HL-60/S4 treated with phorbol 12-myristate 13-acetate at 8.2 ng/mL for 4 days and 3 days (cell line): ENCODE measurements around the gene CSF3R.

ENCODE experiments used
- in situ Hi-C: fragments of 300-500 bp; cut with MboI; formaldehyde crosslinking; loops from 2 replicates; pipeline ENCODE4 v1.15.0; 2022; ENCODE audit warnings: low sequenced_read_pairs

Gene CSF3R

DNA sequence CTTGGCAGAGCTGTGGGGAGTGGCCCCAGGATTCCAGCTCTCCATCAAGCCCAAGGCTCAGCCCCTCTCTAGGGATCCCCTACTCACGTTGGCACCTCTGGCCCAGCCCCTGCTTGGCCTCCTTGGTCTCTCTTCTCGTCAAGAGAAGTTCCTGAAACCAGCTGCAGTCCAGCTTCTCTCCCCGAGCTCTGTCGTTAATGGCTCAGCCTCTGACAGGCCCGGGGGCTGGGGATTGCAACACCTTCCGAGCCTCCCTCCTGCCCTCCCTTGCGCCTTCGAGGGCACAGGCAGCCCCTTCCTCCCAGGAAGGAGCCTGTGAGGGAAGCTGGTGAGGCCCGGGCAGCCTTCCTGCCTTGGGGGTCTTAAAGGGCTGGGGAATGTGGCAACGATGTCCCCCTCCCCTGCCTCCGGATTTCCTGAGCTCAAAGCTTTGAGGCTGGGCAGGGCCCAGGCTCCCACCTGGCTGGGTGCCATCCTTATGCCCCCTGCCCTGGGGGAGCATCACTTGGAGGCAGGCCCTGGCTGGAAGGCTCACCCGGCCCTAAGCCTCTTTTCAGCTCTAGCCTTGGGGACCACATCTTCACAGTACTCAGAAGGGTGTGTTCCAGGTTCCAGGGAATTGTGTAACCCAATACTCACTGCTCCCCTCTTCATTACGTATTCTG lies at the start of gene CSF3R:
Gene CSF3R (minus strand): TSS at position 190 of the 665 bp plus-strand sequence. CDS start 3,417 bp downstream, outside the sequence.
- in situ Hi-C loops: no loop called here

DNA sequence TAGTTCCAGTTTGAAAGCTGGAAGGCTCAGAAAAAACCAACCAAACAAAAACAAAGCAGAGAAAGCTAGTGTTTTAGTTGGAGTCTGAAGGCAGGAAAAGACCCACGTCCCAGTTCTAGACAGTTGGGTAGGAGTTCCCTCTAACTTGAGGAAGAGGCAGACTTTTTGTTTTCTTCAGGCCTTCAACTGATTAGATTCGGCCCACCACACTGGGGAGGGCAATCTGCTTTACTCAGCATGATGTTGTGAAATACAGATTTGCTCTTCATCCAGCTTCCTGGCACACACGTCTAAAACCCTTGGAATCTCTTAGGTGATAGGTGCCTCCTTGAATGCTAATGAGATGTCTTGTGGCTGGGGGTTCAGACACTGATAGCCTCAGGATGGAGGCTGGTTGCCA lies 49.1 kb upstream of the CSF3R start:
- in situ Hi-C loops: no loop called here

DNA sequence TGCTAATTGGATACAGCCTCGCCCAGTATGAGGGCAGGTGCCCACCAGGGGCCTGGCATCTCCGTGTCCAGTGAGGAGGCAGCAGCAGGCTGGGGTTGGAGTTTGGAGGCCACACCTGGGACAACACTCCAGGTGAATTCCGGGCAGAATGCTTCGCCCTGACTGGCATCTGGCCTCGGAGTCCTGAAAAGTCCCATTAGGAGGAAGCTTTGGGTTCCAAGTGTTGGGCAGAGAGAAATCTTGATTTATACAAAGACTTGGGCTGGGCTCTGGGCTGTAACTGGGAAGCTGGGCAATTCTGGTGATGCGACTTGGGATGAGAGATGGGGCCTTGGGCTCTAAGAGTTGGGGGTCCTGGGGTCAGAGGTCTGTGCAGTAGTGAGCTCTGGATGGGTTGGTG lies 48.1 kb upstream of the CSF3R start:
- in situ Hi-C loops: no loop called here

DNA sequence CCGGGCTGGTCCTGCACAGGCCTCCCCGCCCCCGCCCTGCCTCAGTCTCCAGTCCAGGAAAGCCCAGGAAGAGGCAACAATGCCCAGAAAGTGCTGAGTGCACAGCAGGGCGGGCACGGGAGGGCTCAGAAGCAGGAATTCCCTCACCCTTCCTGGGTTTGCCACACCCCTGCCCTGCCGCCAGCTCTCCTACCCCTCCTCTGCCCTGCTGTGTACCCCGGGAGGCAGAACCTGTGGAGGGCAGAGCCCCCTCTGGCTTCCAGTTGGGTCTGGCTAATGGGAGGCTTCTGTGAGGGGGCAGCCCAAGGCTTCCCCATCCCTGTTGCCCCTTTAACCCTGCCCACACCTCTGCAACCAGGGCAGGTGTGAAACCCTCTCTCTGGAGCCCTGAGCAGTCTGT lies 47.5 kb upstream of the CSF3R start:
- in situ Hi-C loops: no loop called here

DNA sequence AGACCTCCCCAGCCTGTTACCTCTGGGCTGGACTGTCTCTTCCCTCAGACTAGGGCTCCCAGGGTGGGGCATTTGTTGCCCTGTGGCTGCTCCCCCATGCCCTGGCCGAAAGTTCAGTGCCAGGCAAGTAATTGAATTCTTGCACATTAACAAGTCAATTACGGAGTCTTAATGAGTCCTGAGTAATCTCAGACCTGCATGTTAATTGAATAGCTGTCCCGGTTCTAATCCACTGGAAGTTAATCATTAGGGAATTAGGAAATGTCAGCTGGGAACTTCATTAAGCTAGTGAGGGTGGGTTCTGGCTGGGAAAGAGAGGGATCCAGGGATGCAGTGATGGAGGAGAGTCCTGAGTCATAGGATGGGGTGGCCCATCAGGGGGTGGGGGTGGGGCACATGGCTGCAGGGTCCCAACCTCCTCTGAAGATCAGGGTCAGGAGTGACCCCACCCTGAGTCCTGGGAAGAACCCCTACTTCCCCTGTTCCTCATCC lies 47.1 kb upstream of the CSF3R start:
- in situ Hi-C loops: no loop called here

DNA sequence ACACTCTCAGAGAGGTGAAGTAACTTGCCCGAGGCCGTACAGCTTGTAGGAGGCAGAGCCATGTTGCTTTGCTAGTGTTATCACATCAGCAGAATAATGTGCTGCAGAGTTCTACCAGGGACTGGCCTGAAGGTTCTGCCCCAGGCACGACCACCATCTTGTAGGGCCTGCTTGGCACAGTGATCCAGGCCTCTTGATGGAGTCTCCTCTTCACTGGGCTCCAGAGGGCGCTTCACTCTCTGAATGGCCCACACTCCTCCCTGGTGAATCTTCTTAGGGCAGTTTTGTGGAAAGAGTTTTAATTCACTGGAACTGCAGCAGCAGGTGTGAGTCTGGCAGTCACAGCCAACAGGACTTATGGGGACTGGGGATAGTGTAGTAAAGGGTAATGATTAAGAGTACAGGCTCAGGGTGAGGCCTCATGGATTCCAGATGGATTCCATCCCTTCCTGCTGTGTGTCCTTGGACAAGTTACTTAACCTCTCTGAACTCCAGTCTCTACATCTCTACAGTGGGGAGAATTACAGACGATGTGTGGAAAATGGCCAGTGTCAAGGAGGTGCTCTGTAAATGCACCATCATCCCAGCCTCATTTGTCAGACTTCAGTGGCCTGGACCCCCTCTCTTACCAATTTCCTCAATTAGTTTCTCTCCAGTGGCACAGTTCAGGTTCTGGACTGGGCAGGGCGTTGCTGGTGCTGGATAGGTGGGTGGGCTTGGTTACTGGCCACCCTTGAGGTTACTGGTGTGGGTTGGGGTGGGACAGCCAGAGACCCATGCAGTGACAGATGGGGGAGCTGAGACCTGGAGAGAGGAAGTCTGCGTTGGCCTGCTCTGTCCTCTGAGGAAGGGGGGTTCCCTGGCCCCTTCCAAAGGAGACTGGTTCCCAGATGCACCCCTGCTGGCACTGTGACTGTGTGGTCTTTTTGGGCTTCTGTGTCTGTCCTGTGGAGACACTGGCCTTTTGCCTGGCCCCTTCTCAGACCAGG lies 45.9 kb upstream of the CSF3R start:
- in situ Hi-C loops: no loop called here

DNA sequence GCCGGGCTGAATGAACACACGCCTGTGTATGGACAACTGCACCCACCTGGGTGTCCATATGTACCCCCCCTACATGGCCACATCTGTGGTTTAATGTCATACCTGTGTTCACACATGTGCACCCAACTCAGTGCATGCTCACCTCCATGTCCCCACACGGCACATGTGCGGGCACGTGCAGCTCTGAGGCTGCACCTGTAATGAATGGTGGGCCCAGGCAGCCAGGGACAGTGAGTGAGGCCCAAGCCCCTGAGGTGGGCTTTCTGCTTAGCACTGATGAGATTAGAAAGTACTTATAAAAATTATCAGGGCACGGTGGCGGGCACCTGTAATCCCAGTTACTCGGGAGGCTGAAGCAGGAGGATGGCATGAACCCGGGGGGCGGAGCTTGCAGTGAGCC lies 42.5 kb upstream of the CSF3R start:
- in situ Hi-C loops: no loop called here

DNA sequence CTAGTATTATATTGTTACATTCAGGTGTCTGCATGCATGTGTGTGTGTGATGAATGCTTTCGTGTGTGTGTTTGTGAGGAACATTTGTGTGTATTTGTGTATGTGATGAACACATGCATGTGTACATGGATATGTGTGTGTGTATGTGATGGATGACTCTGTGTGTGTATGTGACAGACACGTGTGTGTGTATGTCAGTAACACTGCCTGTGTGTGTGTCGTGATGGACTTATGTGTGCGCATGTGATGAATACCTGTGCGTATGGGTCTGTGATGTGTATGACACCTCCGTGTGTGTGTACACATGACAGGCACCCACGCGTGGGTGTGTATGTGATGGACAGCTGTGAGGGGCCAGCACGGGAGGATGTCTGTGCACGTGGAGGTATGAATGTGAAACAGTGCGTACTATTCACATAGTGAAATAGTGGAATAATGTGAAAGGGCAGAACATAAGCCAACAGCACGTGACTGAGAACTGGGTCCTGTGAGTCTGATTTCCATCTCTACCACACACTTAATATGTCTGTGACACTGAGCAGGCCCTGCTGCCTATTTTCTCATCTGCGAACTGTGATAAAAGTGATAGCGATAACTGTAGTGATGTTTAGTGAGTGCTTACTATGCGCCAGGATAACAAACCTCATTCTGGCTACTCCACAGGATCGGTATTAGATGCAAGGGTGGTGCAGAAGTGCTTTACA lies 41.8 kb upstream of the CSF3R start:
- in situ Hi-C loops: no loop called here

DNA sequence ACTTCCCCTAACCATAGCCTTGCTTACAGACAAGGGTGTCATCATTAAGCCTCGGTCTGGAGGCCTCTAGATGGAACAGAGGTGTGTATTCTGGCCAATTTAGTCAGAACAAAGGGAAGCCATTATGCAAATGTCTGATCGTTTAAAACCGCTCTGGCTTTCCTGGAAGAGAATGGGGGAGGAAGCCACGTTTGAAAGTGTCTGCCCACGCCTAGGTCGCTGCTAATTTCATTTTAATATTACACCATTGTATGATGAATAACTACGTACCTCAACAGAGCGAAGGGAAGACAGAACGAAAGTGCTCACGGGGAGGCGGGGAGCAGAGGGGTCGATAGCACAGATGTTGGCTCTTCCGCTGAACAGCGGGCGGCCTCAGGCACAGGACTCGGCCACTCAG lies 41.1 kb upstream of the CSF3R start:
- in situ Hi-C loops: no loop called here

DNA sequence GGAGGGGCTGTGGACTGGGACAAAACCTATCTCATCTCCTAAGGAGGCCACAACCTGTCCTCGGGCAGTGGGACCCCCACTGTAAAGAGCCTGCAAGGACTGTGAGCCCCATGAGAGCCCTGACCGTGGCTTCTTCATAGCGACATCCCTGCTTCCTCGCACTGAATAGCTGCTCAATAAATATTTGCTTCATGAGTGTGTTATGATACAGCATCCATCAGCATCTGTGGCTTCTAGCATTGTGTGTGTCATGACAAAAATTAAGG lies 40.5 kb upstream of the CSF3R start:
- in situ Hi-C loops: no loop called here

DNA sequence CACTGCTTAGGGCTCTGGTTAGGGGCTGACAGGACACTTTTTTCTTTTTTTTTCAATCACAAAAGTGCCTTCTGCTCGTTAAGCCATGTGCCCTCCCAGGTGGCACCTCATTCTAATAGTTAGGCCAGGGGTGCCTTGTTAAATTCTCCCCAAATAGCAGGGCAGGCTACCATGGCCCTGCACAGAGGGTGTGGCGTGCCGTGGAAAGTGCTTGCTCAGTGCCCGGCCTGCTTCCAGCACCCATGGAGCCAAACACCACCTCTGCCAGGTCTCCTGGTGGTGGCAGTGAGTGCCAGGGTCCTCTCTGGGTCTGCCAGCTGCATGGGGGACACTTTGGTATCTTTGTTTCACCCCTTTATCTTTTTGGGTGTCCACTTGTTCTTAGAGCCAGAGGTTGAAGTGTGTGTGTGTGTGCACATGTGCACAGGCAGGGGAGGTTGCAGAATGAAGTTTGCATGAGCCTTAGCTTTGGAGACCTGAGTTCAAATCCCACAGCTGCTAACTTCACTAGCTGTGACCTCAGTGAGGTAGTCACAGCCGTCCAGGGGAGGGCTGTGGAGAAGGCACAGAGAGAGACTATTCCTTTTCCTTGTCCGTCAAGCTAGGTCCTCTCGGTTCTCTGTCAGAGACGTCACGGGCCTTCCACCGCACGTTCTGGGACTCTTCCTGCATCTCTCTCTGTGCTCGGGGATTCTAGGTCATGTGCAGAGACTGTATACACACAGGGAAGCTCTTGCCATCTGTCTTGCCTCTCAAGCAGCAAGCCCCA lies 39.9 kb upstream of the CSF3R start:
- in situ Hi-C loops: no loop called here

DNA sequence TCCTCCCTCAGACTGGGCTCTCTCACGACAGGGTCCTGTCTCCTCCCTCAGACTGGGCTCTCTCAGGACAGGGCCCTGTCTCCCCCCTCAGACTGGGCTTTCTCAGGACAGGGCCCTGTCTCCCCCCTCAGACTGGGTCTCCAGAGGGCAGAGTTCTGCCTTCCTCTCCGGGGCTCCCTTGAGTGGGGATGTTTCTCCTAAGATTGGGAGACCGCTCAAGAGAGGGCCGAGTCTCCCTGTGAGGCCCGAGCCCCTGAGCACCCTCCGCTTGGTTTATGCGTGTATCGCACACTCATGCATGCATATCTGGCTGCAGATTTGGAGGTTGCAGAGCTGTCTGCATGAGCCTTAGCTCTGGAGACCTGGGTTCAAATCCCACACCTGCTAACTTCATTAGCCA lies 39.3 kb upstream of the CSF3R start:
- in situ Hi-C loops: no loop called here

DNA sequence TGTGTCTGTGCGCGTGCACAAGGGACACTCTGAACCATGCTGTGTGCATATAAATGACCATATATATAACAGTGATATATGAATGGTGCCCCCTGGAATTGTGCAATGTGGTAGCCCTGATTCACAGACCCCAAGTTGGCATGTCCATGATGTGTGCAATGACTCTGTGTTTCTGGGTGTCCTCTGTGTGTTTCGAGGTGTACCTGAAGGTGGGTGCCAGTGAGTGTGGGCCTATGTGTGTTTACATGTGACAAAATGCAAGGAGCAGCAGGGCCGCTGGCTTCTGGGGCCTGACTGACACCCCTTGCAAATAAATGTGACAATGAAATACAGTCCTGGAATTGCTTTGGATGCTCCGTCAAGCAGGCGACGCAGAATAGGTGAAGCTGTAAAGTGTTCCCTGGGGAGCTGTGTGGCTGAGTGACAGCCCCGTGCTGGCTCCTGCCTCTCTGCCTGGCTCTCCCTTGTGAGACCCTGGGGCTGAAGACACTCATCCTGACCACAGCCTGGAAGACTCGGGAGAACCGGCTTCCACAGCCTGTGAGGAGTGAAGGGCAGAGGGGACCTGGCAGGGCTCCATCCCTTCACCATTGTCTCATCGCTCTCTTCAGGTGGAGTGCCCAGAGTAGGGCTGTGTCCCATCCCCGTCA lies 38.2 kb upstream of the CSF3R start:
- in situ Hi-C loops: no loop called here

DNA sequence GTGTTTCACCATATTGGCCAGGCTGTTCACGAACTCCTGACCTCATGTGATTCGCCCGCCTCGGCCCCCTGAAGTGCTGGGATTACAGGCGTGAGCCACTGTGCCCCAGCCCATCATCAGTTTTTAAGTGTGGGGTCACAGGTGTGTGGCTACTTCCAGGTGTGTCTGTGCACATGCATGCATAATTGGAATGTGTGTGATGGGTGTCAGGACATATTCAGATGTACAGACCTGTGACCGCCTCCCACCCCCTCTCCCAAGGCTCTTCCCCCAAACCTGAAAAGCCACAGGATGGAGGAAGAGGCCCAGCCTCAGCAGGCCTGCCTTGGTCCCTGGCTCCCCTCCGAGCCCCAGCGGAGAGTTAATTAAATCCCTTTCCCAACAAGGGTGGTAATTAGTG lies 37.3 kb upstream of the CSF3R start:
- in situ Hi-C loops: no loop called here

DNA sequence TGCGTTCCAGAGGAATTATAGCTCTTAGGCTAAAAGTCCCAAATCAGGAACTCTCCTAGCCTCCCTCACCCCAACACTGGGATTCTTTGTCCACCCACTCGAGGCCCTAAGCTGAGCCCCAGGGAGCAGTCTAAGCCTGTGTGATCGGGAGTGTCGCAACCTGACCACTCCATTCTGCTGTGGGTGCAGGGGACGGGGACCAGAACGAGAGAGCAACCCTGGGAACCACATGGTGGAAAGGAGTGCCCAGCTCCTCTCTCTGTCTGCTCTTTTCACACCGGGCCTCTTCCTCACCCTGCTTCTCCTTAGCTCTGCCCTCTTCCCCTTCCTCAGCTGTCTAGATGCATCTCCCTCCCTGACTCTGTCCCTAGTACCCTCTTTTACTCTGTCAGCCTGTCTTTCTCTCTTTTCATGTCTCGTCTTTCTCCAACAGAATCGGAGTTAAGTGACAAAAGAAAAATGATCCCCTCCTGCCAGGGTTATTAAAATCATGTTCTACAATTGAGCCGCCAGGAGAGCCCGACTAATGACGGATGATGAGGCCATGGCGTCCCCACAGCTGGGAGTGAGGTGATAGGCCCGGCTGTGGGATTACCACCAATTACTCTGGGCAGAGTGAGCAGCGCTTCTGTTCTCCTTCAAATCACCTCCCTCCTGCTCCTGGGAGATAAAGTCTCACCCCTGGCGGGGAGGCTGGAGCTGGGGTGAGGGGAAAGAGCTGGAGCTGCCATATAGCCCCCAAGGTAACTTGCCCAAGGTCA lies 34.5 kb upstream of the CSF3R start:
- in situ Hi-C loops: no loop called here

DNA sequence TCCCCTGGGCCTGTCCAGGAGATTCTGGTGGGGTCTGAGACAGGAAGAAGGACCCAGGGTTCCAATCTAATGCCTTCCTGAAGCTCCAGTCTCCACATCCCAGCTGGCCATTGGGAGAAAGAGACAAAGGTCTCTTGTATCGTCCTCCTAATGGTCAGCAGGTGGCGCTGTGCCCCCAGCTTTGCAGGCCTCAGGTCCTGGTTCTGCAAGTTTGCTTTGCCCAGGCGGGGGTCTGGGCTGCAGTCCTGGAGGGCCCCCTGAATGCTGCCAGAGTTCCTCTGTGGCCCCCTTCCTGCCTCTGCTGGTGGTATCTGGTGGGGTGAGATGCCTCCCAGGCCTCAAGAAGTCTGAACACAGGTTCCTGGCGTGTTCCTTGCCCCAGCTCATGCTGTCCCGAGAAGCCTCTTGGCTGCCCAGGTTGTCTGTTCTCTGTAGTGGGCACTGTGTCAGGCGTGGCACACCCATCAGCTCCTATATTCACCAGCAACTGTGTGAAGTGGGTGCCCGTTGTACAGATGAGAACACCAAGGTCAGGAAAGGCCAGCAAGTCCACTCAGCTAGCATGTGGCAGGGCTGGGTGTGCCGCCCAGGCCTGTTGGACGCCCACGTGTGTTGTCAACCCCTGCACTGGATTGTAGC lies 33.8 kb upstream of the CSF3R start:
- in situ Hi-C loops: no loop called here

DNA sequence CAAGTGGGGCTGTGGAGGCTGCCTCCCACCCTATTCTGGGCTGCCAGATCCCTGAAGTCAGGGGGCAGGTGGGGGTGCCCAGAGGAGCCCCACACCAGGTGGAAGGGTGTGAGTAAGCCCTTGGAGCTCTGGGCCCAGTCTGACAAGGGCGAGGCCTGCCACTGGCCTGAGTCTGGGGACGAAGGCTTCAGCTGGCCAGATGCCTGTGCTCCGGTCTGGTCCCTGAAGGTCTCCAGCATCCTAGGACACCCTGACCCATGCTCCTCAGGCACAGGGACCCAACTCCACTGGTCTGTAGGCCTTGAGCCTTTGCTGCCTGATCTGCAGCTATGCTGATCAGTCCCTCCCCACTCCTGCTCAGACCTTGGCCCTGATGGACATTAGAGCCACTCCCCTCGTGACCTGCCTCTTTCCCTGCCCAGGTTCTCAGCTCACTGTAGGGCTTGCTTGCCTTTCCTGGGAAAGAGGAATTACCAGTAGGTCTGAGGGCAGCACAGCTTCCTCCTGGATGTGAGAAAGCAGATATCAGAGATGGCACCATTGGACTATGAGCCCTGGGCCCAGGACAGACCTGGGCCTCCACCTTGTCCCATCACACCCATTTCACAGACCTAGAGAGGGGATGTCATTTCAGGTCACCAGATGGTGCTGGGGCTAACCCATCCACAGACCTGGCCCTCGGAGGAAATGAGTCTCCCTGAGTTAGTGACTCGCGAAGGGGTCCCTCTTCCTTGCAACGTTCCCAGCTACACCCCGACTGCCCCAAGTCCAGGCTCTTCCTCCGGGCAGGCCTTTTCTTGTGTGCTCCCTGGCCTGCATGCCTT lies 32.8 kb upstream of the CSF3R start:
- in situ Hi-C loops: no loop called here

DNA sequence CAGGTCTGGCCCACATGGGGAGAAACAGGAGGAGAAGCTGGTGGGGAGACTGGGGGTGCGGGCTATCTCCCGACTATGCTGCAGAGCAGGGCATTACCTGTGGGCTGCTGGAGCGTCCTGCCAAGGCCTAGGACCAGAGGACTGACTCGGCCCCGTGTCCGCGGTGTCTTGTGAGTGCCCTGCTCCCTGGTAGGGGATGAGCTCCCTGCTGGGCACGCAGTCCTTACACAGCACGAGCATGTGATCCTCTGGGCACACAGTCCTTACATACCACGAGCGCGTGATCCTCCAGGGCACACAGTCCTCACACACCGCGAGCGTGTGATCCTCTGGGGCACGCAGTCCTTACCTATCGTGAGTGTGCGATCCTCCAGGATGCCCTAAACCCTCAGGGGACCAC lies 31.8 kb upstream of the CSF3R start:
- in situ Hi-C loops: no loop called here
